H9 (cell line): ENCODE data around the gene CDC26. TPM values are rescaled to one million over a fixed set of nuclear protein-coding genes. Genes with fewer than 3 reads are reported as not detected.

Source experiments
- DNase-seq: peaks from one replicate; pipeline ENCODE4 v3.0.0-alpha.2; 2017
- H2AFZ ChIP-seq: one replicate; pipeline ENCODE4 v1.6.1; 2013; ENCODE audit warnings: mild to moderate bottlenecking, low read length, control low read depth, moderate library complexity
- H2AK5ac ChIP-seq: 2 replicates; pipeline ENCODE4 v1.6.1; 2013; ENCODE audit warnings: low read length, control low read depth, mixed read lengths; ENCODE audit not compliant: insufficient read length
- H2BK120ac ChIP-seq: one replicate; pipeline ENCODE4 v1.6.1; 2013; ENCODE audit warnings: low read depth, mild to moderate bottlenecking, low read length, control low read depth, inconsistent platforms; ENCODE audit not compliant: poor library complexity, severe bottlenecking
- H2BK12ac ChIP-seq: 2 replicates; pipeline ENCODE4 v1.6.1; 2013; ENCODE audit warnings: low read length, control low read depth, mixed read lengths, low read depth; ENCODE audit not compliant: insufficient read length
- H2BK15ac ChIP-seq: 2 replicates; pipeline ENCODE4 v1.6.1; 2013; ENCODE audit warnings: low read depth, low read length, control low read depth
- H2BK20ac ChIP-seq: one replicate; pipeline ENCODE4 v1.6.1; 2013; ENCODE audit warnings: low read depth, mild to moderate bottlenecking, low read length, control low read depth, inconsistent platforms; ENCODE audit not compliant: poor library complexity, severe bottlenecking
- H2BK5ac ChIP-seq: 2 replicates; pipeline ENCODE4 v1.6.1; 2013; ENCODE audit warnings: low read length, control low read depth, mixed read lengths; ENCODE audit not compliant: insufficient read length
- H3K14ac ChIP-seq: 2 replicates; pipeline ENCODE4 v1.6.1; 2013; ENCODE audit warnings: low read length, control low read depth; ENCODE audit not compliant: insufficient read depth
- H3K18ac ChIP-seq: 2 replicates; pipeline ENCODE4 v1.6.1; 2013; ENCODE audit warnings: low read depth, mild to moderate bottlenecking, mixed read lengths, low read length, control low read depth; ENCODE audit not compliant: insufficient read length
- H3K23ac ChIP-seq: 2 replicates; pipeline ENCODE4 v1.6.1; 2013; ENCODE audit warnings: low read length, control low read depth, mixed read lengths, low read depth; ENCODE audit not compliant: insufficient read length
- H3K23me2 ChIP-seq: 2 replicates; pipeline ENCODE4 v1.6.1; 2013; ENCODE audit warnings: low read depth, mild to moderate bottlenecking, mixed read lengths, low read length, control low read depth; ENCODE audit not compliant: insufficient read length, poor library complexity, severe bottlenecking
- H3K27ac ChIP-seq: 2 replicates; pipeline ENCODE4 v1.5.1; 2013; ENCODE audit warnings: low read length, control low read depth, mixed read lengths, low read depth; ENCODE audit not compliant: insufficient read length
- H3K27me3 ChIP-seq: 2 replicates; pipeline ENCODE4 v1.6.1; 2013; ENCODE audit warnings: low read length, control low read depth, inconsistent platforms; ENCODE audit not compliant: insufficient read depth
- H3K4ac ChIP-seq: 2 replicates; pipeline ENCODE4 v1.6.1; 2013; ENCODE audit warnings: low read depth, mild to moderate bottlenecking, control low read depth, inconsistent platforms, low read length, moderate library complexity
- H3K4me1 ChIP-seq: 2 replicates; pipeline ENCODE4 v1.6.1; 2013; ENCODE audit warnings: low read length, control low read depth, inconsistent platforms; ENCODE audit not compliant: insufficient read depth
- H3K4me2 ChIP-seq: 2 replicates; pipeline ENCODE4 v1.6.1; 2013; ENCODE audit warnings: low read length, control low read depth, mixed read lengths; ENCODE audit not compliant: insufficient read length, insufficient read depth
- H3K56ac ChIP-seq: 2 replicates; pipeline ENCODE4 v1.6.1; 2013; ENCODE audit warnings: low read depth, mild to moderate bottlenecking, mixed read lengths, low read length, control low read depth; ENCODE audit not compliant: insufficient read length
- H3K79me1 ChIP-seq: 2 replicates; pipeline ENCODE4 v1.6.1; 2013; ENCODE audit warnings: low read depth, mild to moderate bottlenecking, moderate library complexity, low read length, control low read depth, inconsistent platforms; ENCODE audit not compliant: insufficient read depth, poor library complexity, severe bottlenecking
- H3K79me2 ChIP-seq: 2 replicates; pipeline ENCODE4 v1.6.1; 2013; ENCODE audit warnings: low read length, control low read depth, inconsistent platforms; ENCODE audit not compliant: insufficient read depth
- H3K9ac ChIP-seq: 2 replicates; pipeline ENCODE4 v1.6.1; 2013; ENCODE audit warnings: low read length, control low read depth, mixed read lengths; ENCODE audit not compliant: insufficient read length; ENCODE audit errors: extremely low read depth
- H3K9me3 ChIP-seq: one replicate; pipeline ENCODE4 v1.6.1; 2013; ENCODE audit warnings: low read depth, low read length, inconsistent platforms; ENCODE audit not compliant: control insufficient read depth
- H3T11ph ChIP-seq: one replicate; pipeline ENCODE4 v1.6.1; 2013; ENCODE audit warnings: mild to moderate bottlenecking, low read length, control low read depth, inconsistent platforms
- H4K20me1 ChIP-seq: one replicate; pipeline ENCODE4 v1.6.1; 2013; ENCODE audit not compliant: control insufficient read depth, insufficient read length, insufficient read depth
- H4K5ac ChIP-seq: 2 replicates; pipeline ENCODE4 v1.6.1; 2013; ENCODE audit warnings: low read depth, mild to moderate bottlenecking, mixed read lengths, low read length, control low read depth; ENCODE audit not compliant: insufficient read length
- H4K8ac ChIP-seq: replicated peaks from 2 replicates; pipeline ENCODE4 v1.6.1; 2013; ENCODE audit warnings: low read length, control low read depth, mixed read lengths, low read depth; ENCODE audit not compliant: insufficient read length
- H4K91ac ChIP-seq: 2 replicates; pipeline ENCODE4 v1.6.1; 2013; ENCODE audit warnings: low read depth, mild to moderate bottlenecking, moderate library complexity, mixed read lengths, low read length, control low read depth; ENCODE audit not compliant: insufficient read length
- H3K27ac Mint-ChIP-seq, 3 experiments: 2 replicates in 2 of 3; 3 replicates in 1 of 3; pipeline ENCODE4 v1.8.0; 2020 to 2021; ENCODE audit warnings: mixed read lengths in 3 of 3, mild to moderate bottlenecking in 1 of 3, moderate library complexity in 1 of 3
- H3K27me3 Mint-ChIP-seq: 2 replicates; pipeline ENCODE4 v1.8.0; 2021; ENCODE audit warnings: low read depth, mild to moderate bottlenecking, moderate library complexity, mixed read lengths
- H3K36me3 Mint-ChIP-seq, 3 experiments: 2 replicates in 2 of 3; 3 replicates in 1 of 3; pipeline ENCODE4 v1.8.0; 2020 to 2021; ENCODE audit warnings: low read depth in 3 of 3, mixed read lengths in 3 of 3; ENCODE audit not compliant: insufficient read depth in 1 of 3
- H3K4me1 Mint-ChIP-seq, 2 experiments: 2 replicates each; pipeline ENCODE4 v1.8.0; 2020; ENCODE audit warnings: mixed read lengths in 2 of 2
- H3K4me3 Mint-ChIP-seq, 2 experiments: 2 replicates in 1 of 2; 3 replicates in 1 of 2; pipeline ENCODE4 v1.8.0; 2020 to 2021; ENCODE audit warnings: mild to moderate bottlenecking in 2 of 2, mixed read lengths in 2 of 2, moderate library complexity in 1 of 2
- H3K9me3 Mint-ChIP-seq, 2 experiments: 2 replicates in 1 of 2; 3 replicates in 1 of 2; pipeline ENCODE4 v1.8.0; 2020; ENCODE audit warnings: mild to moderate bottlenecking in 2 of 2, mixed read lengths in 2 of 2, moderate library complexity in 1 of 2
- total RNA-seq: library from RNA; stranded (reverse); gene quantifications from 2 replicates; pipeline ENCODE4 v1.2.1, GENCODE V29; 2021
- TF ChIP-seq, protein P1 (sequence below): fragments of 200-600 bp; sonication (generic); conservative IDR thresholded peaks from 3 replicates; pipeline ENCODE4 v1.8.0; 2021; ENCODE audit warnings: antibody characterized with exemption, mild to moderate bottlenecking

Gene CDC26
- total RNA-seq, 1 experiment from 2014 or later = 38.6 TPM

DNA sequence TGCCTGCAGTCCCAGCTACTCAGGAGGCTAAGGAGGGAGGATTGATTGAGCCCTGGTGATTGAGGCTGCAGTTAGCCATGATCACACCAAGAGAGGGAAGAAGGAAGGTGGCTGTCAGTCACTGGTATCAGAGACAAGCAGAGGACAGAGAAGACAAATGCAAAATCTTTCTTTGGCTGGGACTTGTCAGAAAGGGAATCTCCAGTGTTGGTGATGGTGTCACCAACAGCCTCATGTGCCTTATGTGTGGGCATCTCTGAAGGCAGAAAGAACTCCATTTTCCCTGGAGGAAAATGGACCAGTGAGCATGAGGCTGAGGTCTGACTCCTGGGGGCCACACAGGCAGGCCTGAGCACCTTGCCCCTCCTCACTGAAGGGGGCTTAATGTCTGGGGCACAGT, 39.9 kb upstream of the CDC26 start:
- H4K91ac ChIP-seq = no peak overlapping the region
- no peak overlapping the region for H3K23ac ChIP-seq
- H4K5ac ChIP-seq = no peak overlapping the region
- no peaks in the 10 kb centered on the region for H3K23me2 ChIP-seq
- Mint-ChIP-seq H3K36me3 (no peaks in the 10 kb centered on the region), H3K27me3 (peaks cover 2% of the 10 kb centered on the region; the same call in 1 of the 2 replicates), H3K4me1 (no peaks in the 10 kb centered on the region; a peak in 1 of 4 replicates), H3K9me3 (no peaks in the 10 kb centered on the region), H3K27ac (no peak overlapping the region), H3K4me3 (no peak overlapping the region)
- H2AK5ac ChIP-seq = no peak overlapping the region
- H3K4me2 ChIP-seq = no peak overlapping the region
- H2BK120ac ChIP-seq = no peak overlapping the region
- no peak overlapping the region for H2BK15ac ChIP-seq
- no peak overlapping the region for H3K14ac ChIP-seq
- H3K18ac ChIP-seq = no peak overlapping the region
- no peak overlapping the region for H3K27ac ChIP-seq
- H3K27me3 ChIP-seq = no peaks in the 10 kb centered on the region
- H3K9me3 ChIP-seq = no peaks in the 10 kb centered on the region
- H3K79me2 ChIP-seq = no peaks in the 10 kb centered on the region
- H3K4ac ChIP-seq = no peak overlapping the region
- H2AFZ ChIP-seq = no peak overlapping the region
- H3T11ph ChIP-seq = no peak overlapping the region
- no peaks in the 10 kb centered on the region for H4K20me1 ChIP-seq
- no peak overlapping the region for H4K8ac ChIP-seq
- H3K4me1 ChIP-seq = no peaks in the 10 kb centered on the region
- H3K56ac ChIP-seq = no peak overlapping the region
- no peak overlapping the region for H2BK12ac ChIP-seq
- H3K9ac ChIP-seq = no peak overlapping the region
- H2BK20ac ChIP-seq = no peak overlapping the region
- DNase-seq = no peak
- no peaks in the 10 kb centered on the region for H3K79me1 ChIP-seq
- no peak overlapping the region for H2BK5ac ChIP-seq
- TF ChIP-seq, protein P1, sequence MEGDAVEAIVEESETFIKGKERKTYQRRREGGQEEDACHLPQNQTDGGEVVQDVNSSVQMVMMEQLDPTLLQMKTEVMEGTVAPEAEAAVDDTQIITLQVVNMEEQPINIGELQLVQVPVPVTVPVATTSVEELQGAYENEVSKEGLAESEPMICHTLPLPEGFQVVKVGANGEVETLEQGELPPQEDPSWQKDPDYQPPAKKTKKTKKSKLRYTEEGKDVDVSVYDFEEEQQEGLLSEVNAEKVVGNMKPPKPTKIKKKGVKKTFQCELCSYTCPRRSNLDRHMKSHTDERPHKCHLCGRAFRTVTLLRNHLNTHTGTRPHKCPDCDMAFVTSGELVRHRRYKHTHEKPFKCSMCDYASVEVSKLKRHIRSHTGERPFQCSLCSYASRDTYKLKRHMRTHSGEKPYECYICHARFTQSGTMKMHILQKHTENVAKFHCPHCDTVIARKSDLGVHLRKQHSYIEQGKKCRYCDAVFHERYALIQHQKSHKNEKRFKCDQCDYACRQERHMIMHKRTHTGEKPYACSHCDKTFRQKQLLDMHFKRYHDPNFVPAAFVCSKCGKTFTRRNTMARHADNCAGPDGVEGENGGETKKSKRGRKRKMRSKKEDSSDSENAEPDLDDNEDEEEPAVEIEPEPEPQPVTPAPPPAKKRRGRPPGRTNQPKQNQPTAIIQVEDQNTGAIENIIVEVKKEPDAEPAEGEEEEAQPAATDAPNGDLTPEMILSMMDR = no peak
